C4-2B (cell line): ENCODE data around the gene EML6.

Experiments used
- ZFX ChIP-seq: fragments of 450-650 bp; IDR thresholded peaks from 2 replicates; pipeline ENCODE4 v1.6.1; 2017
- TF ChIP-seq, protein P1 (sequence below): fragments of 450-650 bp; conservative IDR thresholded peaks from 2 replicates; pipeline ENCODE4 v1.5.1; 2017; ENCODE audit warnings: mild to moderate bottlenecking

- TF ChIP-seq, protein P1, sequence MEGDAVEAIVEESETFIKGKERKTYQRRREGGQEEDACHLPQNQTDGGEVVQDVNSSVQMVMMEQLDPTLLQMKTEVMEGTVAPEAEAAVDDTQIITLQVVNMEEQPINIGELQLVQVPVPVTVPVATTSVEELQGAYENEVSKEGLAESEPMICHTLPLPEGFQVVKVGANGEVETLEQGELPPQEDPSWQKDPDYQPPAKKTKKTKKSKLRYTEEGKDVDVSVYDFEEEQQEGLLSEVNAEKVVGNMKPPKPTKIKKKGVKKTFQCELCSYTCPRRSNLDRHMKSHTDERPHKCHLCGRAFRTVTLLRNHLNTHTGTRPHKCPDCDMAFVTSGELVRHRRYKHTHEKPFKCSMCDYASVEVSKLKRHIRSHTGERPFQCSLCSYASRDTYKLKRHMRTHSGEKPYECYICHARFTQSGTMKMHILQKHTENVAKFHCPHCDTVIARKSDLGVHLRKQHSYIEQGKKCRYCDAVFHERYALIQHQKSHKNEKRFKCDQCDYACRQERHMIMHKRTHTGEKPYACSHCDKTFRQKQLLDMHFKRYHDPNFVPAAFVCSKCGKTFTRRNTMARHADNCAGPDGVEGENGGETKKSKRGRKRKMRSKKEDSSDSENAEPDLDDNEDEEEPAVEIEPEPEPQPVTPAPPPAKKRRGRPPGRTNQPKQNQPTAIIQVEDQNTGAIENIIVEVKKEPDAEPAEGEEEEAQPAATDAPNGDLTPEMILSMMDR = no peak
- no peak for TF ChIP-seq ZFX
Observed at GRCh38 chr2:54772110-54772509, 48.6 kb downstream of the EML6 start.
